Limb (tissue), 2 donors: Measurements from ENCODE around the gene ELAPOR1.
"Not testable (repeated sequence)": the region's sequence is repeated elsewhere in the genome, so short reads cannot be mapped to it uniquely, and the experiment has no call there.

Experiments
- DNase-seq, 2 donors: peaks; one replicate each; pipeline ENCODE4 v3.0.0-alpha.2; 2016; ENCODE audit errors: extremely low spot score in 2 of 2

Gene ELAPOR1

DNA sequence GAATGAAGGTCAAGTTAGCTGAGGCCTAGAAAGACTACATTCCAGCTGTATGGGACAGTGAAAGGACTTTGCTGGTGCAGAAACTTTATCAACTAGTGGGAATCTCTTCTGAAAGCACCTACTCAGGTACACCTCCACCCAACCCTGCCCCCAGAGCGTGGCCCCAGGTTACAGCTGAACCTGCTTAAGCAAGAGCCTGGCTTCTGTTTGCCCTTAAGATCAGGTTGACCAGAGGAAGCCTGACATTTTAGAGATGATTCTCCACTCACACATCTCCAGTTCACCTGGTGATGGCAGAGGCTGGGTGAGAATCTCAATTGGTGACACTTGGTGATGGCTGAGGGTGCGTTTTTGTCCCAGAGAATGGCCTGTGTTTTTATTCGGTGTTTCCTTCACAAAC lies 24.0 kb downstream of the ELAPOR1 start:
- DNase-seq, result no peak

DNA sequence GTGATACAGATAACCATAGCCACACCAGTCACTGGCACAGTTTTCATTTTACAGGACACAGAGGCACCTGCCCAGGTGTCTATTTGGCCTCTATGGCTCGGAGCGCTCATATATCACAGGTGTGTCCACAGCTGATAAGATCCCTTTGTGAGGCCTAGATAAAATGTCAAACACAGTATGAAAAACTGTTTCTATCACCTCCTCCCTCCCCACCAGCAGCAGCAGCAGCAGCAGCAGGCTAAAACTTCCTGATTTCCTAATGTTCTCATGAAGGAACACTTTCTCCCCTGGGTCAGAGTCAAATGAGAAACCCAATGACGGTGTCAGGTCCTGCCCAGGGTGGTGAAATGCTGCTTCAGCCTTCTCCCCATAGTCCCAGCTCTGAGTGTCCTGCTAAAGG lies 24.4 kb downstream of the ELAPOR1 start:
- DNase-seq, result no peak

DNA sequence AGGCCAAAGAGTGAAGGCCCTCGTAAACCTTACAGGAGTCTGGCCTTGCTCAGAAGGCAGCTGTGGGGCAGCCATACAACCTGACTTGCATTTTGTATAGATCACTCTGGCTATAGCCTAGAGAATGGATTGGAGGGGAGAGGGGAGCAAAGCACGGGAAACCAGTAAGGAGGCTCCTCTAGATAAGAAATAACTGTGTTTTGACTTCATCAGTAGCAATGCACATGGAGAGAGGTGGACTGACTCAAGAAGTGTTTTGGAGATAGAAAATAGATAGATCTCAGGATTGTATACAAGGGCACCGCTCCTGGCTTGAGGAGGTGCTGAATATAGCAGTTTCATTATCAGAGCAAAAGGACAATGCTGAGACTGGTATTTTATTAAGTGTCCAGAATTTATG lies 26.5 kb downstream of the ELAPOR1 start:
- DNase-seq, result no peak

DNA sequence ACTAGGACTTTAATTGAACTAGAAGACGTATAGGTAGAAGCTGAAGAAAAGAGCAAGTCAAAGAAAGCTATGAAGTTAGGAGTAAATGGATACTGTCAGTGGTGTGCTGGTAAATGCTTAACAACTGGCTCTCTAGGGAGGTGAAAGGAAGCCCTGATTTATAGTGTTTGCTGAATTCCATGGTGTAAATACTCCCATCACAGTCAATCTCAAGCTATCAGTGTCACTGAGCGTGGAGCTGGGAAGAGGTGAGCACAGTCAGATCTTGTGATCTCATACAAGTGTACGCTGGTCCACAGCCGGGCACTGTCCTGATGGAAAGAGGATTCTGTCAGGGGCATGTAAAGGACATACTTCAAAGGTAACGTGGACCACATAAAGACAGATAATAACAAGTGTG lies 28.3 kb downstream of the ELAPOR1 start:
- DNase-seq, result no peak

DNA sequence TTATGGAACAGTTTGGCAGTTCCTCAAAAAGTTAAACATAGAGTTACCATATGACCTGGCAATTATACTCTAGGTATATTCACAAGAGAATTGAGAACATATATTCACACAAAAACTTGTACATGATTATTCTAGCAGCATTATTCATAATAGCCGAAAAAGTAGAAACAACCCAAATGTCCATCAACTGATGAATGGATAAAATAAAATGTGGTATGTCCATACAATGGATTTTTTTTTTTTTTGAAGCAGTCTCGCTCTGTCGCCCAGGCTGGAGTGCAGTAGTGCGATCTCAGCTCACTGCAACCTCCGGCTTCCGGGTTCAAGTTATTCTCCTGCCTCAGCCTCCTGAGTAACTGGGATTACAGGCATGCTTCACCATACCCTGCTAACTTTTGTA lies 28.8 kb downstream of the ELAPOR1 start:
- not testable (repeated sequence) for DNase-seq

DNA sequence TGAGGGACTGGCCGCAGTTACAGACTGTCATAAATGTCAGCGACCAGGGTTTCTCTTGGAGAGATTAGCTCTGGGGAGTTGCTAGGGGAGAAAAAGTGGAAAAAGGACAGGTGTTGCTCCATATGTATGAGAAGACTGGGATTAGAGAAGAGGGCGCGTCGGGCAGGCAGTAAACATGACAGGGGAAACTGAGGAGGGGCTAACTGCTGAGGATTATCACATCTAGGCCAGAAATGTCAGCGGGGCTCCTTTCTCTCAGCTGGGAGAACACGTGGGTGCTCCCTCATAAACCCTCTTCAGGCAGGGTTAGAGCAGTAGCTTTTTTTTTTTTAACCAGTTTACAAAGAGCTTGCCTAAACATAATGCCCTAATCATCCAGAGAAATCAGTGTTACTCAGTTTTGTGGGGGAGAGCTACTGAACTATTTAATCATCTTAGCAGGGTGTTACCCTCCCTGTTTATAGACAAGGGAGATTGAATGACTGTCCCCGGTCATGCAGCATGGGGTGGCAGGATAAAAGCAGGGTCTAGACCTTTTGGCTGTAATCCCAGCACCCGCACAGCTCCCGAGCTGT lies 35.2 kb downstream of the ELAPOR1 start:
- no peak for DNase-seq

DNA sequence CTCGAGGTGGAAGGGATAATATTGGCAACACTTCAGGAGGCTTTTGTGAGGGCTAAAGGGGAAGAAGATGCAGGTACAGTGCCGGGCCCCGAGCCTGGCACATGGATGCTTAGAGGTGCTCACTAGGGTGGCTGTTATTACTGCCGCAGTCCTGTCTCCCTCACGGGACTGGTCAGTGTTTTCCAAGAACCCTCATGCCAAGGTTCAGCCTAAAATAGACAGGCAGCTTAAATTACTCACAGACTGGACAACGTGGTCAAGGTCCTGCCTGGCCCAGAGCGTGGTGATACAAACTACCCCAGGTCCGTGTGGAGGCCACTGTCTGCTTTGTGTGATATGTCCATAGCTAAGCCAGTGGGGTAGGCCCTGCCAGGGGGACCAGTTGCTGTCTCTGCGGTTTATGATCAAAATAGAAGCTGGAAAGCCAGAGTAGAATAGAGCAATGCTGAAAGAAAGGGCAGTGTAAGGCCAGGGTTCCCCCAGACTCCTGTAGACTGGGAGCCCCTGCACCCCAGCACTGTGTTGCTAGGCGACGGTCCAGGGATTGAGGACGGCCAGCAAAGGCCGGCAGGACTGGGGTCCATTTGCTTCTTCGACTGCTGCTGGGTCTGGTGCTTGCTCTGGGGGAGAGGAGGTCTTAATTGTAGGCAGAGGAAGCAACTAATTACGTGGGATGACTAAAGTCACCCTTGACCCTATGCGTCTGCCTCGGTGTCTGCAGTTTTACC lies 36.1 kb downstream of the ELAPOR1 start:
- DNase-seq, result no peak

DNA sequence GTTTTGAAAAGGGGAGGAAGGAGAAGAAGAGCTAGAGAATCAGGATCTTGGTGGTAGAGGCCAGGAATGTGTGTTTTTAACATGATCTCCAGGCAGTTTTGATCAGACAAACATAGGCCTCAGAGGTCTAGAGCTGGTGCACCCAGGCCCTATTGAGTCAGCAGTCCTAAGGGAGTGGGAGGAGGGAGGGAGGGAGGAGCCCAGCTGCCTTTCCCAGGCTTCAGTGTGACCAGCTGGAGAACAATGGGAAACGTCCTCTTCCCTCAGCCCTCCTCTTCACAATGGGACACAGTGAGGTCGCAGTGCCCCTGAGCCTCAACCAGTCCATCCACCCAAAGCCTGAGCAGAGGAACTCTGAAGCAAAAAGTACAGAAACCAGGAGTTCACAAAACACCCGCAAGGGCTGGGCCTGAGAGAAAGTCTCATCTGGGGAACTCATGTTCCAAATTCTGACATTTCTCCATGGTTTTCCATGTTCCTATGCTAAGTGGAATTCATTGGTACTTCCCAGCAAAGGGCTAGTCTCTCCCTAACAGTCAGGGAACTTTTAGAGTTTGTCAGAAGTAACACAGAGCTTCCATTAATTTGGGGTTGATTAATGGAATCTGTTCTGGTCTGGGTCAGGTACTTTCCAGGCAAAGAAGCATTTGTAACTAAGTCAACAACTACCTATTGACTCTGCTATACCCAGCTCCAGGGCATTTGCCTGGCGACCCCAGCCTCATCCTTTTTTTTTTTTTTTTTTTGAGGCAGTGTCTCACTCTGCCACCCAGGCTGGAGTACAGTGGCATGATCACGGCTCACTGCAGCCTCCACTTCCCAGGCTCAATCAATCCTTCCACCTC lies 37.5 kb downstream of the ELAPOR1 start:
- DNase-seq, result no peak

DNA sequence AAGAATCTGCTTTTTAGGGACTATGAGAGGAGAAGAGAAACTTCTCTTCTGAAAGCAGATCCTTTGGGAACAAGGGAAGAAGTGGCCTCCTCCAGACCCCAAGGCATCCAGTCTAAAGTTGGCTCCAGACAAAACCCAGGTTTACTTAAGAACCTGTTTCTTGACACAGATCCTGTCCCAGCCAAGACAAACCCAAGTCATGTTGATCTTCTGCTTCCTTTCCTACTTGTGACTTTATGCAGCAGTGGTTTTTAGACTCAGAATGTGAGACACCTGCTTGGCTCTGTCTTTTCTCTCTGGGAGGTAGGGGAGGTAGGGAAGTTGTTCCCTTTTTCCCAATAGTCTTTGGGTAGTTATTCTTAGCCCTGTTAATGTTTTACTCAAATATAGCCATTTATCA lies 38.3 kb downstream of the ELAPOR1 start:
- no peak for DNase-seq

DNA sequence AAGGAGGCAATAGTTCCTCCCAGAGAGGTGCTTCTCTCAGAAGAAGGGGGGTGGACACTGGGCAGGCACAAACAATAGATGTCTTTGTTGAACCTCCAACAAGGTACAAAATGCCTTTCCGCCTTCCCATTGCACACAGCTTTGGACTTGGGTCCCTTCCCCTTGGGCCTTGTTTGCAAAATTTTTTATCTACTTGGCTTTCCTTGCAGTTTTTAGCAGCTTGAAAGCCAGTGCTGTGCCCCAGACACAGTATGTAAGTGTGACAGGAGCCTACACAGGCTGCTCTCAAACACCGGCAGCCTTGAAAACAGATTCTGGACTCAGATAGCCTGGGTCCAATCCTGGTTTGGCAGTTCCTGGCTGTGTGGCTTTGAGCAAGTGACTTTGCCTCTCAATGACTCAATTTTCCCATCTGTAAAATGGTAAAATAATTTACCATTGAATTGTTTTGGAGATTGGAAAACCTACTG lies 43.0 kb downstream of the ELAPOR1 start:
- no peak for DNase-seq

DNA sequence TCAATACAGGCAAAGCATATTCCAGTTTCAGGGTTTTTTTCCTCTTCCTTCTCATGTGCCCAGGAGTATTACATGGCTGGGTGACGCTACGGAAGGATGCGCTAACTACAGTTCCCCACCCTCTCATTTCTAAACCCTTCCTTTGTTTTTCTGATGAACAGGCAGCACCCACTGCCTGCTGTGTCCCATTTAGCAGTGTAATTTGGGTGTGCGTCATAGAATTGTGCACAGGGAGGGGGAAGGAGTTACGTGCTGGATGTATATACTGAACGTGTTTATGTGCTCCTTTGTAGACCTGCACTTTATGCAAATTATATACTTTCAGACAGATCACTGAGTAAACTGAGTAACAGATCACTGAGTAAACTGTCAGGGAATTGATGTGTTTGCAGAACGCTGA lies 44.5 kb downstream of the ELAPOR1 start:
- DNase-seq, result no peak

DNA sequence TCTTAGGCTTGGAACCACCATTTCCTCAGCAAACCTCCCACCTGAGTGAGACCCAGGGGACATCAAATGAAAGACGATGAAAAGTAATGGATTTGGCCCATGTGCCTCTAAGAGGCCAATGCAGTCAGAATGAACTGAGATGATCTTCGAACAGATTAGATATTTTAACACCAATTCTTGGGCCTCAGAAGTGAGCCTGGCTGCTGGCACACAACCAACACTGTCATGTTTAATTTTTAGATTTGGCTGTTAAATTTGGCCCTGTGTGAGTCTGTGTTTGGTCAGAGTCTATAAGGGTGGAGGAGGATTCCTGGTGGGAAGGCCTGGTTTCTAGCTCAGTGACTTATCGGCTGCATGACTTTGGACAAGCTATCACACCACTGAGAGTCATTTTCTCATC lies 45.4 kb downstream of the ELAPOR1 start:
- no peak for DNase-seq

DNA sequence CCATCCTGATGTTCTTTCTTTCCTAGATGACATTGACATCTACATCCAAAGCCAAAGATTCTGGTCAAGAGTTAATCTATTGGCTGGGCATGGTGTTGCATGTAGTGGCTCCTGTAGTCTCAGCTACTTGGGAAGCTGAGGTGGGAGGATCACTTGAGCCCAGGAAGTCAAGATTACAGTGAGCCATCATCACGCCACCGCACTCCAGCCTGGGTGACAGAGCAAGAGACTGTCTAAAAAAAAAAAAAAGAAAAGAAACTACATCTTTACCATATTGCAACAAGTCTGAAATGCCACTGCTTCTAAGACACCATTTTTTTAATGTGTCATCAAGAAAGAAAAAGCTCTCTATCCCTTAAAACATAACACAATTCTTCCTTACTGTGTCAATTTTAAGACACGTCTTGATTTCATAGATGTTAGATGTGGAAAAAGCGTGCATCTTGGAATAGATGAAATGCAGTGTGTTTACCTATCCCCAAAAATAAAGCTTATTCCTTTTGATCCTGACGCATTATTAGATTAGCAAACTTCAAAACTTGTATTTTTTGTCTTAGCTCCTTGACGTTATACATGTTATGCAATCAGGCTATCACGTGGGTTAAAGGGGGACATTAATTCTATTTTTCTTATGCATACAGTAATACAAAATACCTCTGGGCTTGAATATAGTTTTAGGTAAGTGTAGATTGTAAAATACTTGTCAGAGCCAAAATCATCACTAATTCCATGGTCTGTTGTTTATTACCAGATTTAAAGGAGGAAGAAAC lies 46.3 kb downstream of the ELAPOR1 start:
- no peak for DNase-seq

DNA sequence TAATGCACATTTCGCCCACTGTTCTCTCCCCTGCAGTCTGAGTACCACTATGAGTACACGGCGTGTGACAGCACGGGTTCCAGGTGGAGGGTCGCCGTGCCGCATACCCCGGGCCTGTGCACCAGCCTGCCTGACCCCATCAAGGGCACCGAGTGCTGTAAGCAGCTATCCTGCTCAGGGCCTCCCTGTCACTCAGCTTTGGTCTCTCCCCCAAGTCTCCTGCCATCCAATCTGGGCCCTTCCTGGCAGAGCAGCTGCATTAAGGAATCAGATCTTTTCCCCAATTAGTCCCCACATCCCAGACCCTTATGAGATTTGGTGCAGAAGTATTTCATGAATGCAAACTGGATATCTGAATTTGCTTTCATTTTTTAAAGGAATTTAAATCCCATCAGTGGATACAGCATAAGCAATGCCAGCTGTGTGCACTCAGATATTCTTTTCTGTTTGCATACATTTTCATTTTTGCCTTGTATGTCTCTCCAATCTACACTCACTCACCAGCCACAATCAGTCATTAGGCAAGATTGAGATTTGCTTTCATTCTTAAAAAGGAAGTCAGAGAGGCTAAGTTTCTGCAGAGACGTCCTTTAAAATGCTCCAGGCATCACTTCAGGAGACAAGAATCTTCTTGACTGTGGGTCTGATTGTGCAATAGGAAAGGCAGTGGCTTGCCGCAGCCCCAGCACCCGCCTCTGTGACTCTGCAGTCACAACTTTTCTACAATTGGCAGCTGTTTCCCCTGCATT lies 48.1 kb downstream of the ELAPOR1 start:
- DNase-seq, result peak in 1 of 2 donors; percentile 21

DNA sequence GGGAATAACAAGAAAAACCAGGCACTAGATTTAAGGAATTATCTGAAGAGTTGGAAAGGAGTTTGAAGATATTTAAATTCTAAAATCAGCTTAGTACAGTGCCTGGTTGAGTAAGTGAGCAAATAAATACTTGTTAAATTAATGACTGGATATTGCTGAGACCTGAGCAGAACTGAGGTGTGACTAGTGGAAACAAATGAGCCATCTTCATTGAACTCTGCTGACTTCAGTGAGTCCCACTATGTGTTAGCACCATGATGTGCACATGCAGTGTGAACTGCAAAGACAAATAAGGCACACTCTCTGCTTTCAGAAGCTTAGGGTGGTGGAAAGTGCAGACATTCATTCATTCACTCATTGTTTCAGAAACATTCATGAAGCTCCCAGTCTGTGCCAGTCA lies 48.7 kb downstream of the ELAPOR1 start:
- DNase-seq, result no peak

DNA sequence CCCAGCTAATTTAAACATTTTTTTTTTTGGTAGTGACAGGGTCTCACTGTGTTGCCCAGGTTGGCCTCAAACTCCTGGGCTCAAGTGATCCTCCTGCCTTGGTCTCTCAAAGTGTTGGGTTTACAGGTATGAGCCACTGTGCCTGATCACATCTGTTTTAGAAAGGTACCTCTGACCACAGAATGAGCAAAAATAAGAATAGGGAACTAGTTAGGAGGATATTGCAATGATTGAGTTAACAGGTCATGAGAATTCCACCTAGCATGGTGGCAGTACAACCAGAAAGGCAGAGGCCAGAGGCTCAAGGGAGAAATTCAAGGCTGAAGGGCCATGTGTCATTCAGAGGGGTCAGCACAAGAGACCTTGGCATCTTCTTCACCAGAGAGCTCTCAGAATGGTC lies 49.6 kb downstream of the ELAPOR1 start:
- DNase-seq, result no peak
